ENCODE data around the gene ZBTB32.
A peak's percentile ranks its signal among the peaks of the same experiment; 100 is the strongest.
"Not testable (repeated sequence)": the region's sequence is repeated elsewhere in the genome, so short reads cannot be mapped to it uniquely, and the experiment has no call there.

The ZBTB32 gene

DNA sequence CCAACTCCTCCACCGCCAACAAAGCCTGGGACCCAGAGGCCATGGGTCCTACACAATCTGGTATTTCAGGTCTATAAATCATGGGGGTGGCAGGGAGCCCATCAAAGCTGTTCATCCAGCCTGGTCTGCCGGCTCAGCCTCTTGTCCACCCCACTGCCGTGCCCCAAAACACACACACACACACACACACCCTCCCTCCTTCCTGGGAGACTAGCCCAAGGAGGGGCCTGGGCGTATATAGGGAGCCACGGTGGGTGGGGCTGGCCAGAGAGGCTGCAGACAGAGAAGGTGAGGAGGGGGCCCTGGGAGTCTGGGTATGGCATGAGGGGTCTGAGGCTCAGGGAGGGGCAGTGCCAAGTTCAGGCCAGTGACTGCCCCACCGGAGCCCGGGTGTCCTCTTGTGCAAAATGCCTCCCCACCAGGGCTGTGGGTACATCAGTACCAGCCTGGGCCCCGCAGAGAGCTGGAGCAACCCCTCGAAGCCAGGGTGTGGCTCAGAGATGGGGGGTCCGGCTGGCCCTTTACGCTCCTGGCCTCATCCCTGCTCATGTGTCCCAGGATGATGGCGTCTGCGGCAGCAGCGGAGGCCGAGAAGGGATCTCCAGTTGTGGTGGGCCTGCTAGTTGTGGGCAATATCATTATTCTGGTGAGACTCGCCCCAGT is 38.0 kb upstream of the ZBTB32 start, which contains the start of gene UPK1A:
Gene UPK1A (plus strand): TSS at position 267 of the 663 bp plus-strand sequence. CDS start 296 bp downstream, at position 563.
- Histone ChIP-seq H3K4me1 (peaks cover 13% of the 10 kb centered on the region), H3K4me2 (no peak within 1 kb of the TSS), H3K27ac (no peak within 1 kb of the TSS)

GRCh38 chr19:35669566-35669965 is 34.8 kb upstream of the ZBTB32 start:
- peaks cover 25% of the 10 kb centered on the region for H3K27me3 ChIP-seq
- no peak overlapping the region for H3K4me3 ChIP-seq
- H3K9me3 ChIP-seq, result no peaks in the 10 kb centered on the region
- no peaks in the 10 kb centered on the region for H4K20me1 ChIP-seq
- H3K27ac ChIP-seq, result no peak overlapping the region
- no peaks in the 10 kb centered on the region for H3K36me3 ChIP-seq
- no peak overlapping the region for H3K9ac ChIP-seq
- H3K4me1 ChIP-seq, result 0 out of 2 replicates have a peak, but pooled peaks cover 5% of the 10 kb centered on the region
- H3K4me2 ChIP-seq, result no peak overlapping the region
- TF ChIP-seq Cebpa-rat (IDR thresholded peaks at IDR 0.05), result no peak

More for the DNA sequence above, 38.0 kb upstream of the ZBTB32 start, which contains the start of gene UPK1A:
- no peak for TF ChIP-seq Cebpa-rat (IDR thresholded peaks at IDR 0.05)
- Histone ChIP-seq H4K20me1 (no peaks in the 10 kb centered on the region), H3K4me3 (no peak within 1 kb of the TSS), H3K27me3 (no peaks in the 10 kb centered on the region), H3K36me3 (no peaks in the 10 kb centered on the region), H3K9ac (no peak within 1 kb of the TSS), H3K9me3 (0 out of 2 replicates have a peak, but pooled peaks cover 4% of the 10 kb centered on the region)

DNA sequence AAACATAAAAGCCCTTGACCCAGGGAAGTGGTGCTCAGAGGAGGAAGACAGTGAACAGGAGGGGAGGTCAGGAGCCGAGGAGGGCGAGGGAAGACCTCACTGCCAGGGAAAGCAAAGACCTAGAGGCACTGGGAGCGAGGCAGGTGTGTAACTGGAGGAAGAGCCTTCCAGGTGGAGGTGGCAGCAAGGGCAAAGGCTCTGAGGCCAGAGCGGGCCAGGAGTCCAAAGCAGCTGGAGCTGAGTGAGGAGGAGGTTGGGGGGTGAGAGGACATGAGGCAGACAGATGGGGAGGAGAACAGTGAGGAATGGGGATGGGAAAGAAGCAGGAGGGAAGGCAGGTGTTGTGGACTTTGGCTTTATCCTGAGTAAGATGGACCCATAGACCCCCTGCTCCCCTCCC is 34.4 kb upstream of the ZBTB32 start:
- peaks cover 25% of the 10 kb centered on the region for H3K27me3 ChIP-seq
- H3K9ac ChIP-seq, result no peak overlapping the region
- H4K20me1 ChIP-seq, result no peaks in the 10 kb centered on the region
- no peaks in the 10 kb centered on the region for H3K36me3 ChIP-seq
- no peaks in the 10 kb centered on the region for H3K9me3 ChIP-seq
- no peak overlapping the region for H3K27ac ChIP-seq
- no peak overlapping the region for H3K4me3 ChIP-seq
- TF ChIP-seq Cebpa-rat (IDR thresholded peaks at IDR 0.05), result no peak
- no peak overlapping the region for H3K4me2 ChIP-seq
- H3K4me1 ChIP-seq, result 0 out of 2 replicates have a peak, but pooled peaks cover 5% of the 10 kb centered on the region

DNA sequence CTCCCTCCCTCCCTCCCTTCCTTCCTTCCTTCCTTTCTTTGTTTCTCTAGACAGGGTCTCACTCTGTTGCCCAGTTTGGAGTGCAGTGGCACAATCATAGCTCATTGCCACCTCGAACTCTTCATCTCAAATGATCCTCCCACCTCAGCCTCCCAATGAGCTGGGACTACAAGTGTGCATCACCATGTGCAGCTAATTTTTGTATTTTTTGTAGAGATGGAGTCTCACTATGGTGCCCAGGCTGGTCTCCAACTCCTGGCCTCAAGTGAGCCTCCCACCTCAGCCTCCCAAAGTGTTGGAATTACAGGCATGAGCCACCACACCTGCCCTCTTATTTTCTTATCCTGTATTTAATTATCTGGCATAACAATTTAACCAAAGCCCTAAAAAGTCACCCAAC is 33.7 kb upstream of the ZBTB32 start:
- no peaks in the 10 kb centered on the region for H4K20me1 ChIP-seq
- no peak overlapping the region for H3K4me2 ChIP-seq
- H3K4me1 ChIP-seq, result 0 out of 2 replicates have a peak, but pooled peaks cover 5% of the 10 kb centered on the region
- H3K36me3 ChIP-seq, result no peaks in the 10 kb centered on the region
- TF ChIP-seq Cebpa-rat (IDR thresholded peaks at IDR 0.05), result no peak
- no peaks in the 10 kb centered on the region for H3K9me3 ChIP-seq
- no peak overlapping the region for H3K4me3 ChIP-seq
- no peak overlapping the region for H3K9ac ChIP-seq
- no peak overlapping the region for H3K27ac ChIP-seq
- peaks cover 25% of the 10 kb centered on the region for H3K27me3 ChIP-seq

- H3K36me3 ChIP-seq, result no peaks in the 10 kb centered on the region
- no peaks in the 10 kb centered on the region for H4K20me1 ChIP-seq
- H3K4me1 ChIP-seq, result 0 out of 2 replicates have a peak, but pooled peaks cover 5% of the 10 kb centered on the region
- no peak overlapping the region for H3K9ac ChIP-seq
- H3K4me2 ChIP-seq, result no peak overlapping the region
- H3K4me3 ChIP-seq, result no peak overlapping the region
- H3K27me3 ChIP-seq, result peaks cover 25% of the 10 kb centered on the region
- no peaks in the 10 kb centered on the region for H3K9me3 ChIP-seq
- H3K27ac ChIP-seq, result no peak overlapping the region
- no peak for TF ChIP-seq Cebpa-rat (IDR thresholded peaks at IDR 0.05)
Observed at GRCh38 chr19:35671818-35672217, 32.5 kb upstream of the ZBTB32 start.

DNA sequence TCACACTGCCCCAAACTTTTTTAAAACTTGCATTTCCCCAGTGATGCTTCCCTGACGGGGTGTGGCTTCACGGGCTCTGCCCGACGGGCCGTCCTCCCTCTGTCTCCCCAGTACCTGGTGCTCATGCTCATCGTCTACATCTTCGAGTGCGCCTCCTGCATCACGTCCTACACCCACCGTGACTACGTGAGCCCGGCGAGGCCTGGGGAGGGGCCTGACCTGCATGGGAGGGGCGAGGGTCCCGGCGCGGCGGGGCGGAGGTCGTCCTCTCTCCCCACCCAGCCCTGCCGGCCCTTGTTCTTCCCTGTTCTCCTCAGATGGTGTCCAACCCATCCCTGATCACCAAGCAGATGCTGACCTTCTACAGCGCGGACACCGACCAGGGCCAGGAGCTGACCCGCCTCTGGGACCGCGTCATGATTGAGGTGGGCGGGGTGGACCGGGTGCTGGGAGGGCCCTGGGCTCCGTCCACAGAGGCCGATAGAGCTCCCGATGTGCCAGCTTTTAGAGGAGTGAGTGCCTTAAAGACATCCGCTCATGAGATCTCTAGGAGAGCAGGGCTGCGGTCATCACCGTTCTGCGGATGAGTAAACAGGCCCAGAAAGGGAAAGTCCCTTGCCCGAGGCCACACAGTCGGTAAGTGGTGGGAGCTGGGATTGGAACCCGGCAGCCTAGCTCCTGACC is 31.1 kb upstream of the ZBTB32 start:
- Histone ChIP-seq H3K36me3 (no peaks in the 10 kb centered on the region), H3K9ac (no peak overlapping the region), H3K9me3 (no peaks in the 10 kb centered on the region), H3K4me3 (no peak overlapping the region), H4K20me1 (no peaks in the 10 kb centered on the region), H3K4me2 (peak overlapping the region; percentile 34; the same call in 1 of the 2 replicates), H3K27me3 (peaks cover 25% of the 10 kb centered on the region), H3K27ac (no peak overlapping the region), H3K4me1 (0 out of 2 replicates have a peak, but pooled peaks cover 5% of the 10 kb centered on the region)
- TF ChIP-seq Cebpa-rat (IDR thresholded peaks at IDR 0.05), result no peak

GRCh38 chr19:35675589-35676140 is 28.7 kb upstream of the ZBTB32 start:
- 0 out of 2 replicates have a peak, but pooled peaks cover 5% of the 10 kb centered on the region for H3K4me1 ChIP-seq
- TF ChIP-seq Cebpa-rat (IDR thresholded peaks at IDR 0.05), result no peak
- no peak overlapping the region for H3K9ac ChIP-seq
- no peak overlapping the region for H3K4me3 ChIP-seq
- no peaks in the 10 kb centered on the region for H4K20me1 ChIP-seq
- no peaks in the 10 kb centered on the region for H3K36me3 ChIP-seq
- H3K27me3 ChIP-seq, result peaks cover 25% of the 10 kb centered on the region
- H3K4me2 ChIP-seq, result no peak overlapping the region
- no peak overlapping the region for H3K27ac ChIP-seq
- no peaks in the 10 kb centered on the region for H3K9me3 ChIP-seq

- Histone ChIP-seq H3K4me3 (no peak overlapping the region), H3K36me3 (no peaks in the 10 kb centered on the region), H3K4me1 (peaks cover 17% of the 10 kb centered on the region; the same call in 1 of the 2 replicates), H3K4me2 (no peak overlapping the region), H3K9ac (no peak overlapping the region), H3K27ac (no peak overlapping the region), H3K9me3 (no peaks in the 10 kb centered on the region), H3K27me3 (no peaks in the 10 kb centered on the region), H4K20me1 (no peaks in the 10 kb centered on the region)
- no peak for TF ChIP-seq Cebpa-rat (IDR thresholded peaks at IDR 0.05)
Observed at GRCh38 chr19:35689836-35690235, 14.5 kb upstream of the ZBTB32 start.

DNA sequence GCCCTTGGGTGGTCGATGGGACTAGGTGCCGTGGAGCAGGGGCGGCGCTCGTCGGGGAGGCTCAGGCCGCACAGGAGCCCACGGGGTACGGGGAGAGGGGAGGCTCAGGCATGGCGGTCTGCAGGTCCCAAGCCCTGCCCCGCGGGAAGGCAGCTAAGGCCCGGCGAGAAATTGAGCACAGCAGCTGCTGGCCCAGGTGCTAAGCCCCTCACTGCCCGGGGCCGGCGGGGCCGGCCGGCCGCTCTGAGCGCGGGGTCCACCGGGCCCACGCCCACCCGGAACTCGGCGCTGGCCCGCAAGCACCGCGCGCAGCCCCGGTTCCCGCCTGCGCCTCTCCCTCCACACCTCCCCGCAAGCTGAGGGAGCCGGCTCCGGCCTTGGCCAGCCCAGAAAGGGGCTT is 13.3 kb upstream of the ZBTB32 start:
- not testable (repeated sequence) for H3K4me2 ChIP-seq, H3K27me3 ChIP-seq, H3K9ac ChIP-seq, H3K9me3 ChIP-seq, H3K4me3 ChIP-seq, H3K27ac ChIP-seq, H4K20me1 ChIP-seq, H3K36me3 ChIP-seq
- H3K4me1 ChIP-seq, result peaks cover 17% of the 10 kb centered on the region; the same call in 1 of the 2 replicates

DNA sequence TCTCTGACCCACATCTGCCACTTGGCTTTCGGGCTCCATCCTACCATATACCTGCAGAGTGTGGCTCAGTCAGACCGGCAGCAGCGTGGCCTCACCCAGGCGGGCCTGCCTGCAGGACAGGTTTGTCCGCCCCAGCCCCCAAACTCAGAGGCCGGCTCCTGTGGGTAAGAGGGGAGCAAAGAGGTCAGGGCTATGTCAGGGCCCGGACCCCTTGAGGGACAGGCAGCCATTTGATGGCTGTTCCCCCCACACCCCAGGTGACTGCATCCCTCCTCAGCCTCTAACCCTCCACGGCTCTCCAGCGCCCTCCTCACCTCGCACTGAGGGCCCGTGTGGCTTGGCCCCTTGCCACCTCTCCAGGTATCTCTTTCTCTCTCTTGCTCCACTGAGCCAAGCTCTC is 12.3 kb upstream of the ZBTB32 start:
- H3K4me2 ChIP-seq, result no peak overlapping the region
- H3K9me3 ChIP-seq, result no peaks in the 10 kb centered on the region
- H3K4me1 ChIP-seq, result peaks cover 17% of the 10 kb centered on the region; the same call in 1 of the 2 replicates
- no peak overlapping the region for H3K9ac ChIP-seq
- H4K20me1 ChIP-seq, result no peaks in the 10 kb centered on the region
- no peak for TF ChIP-seq Cebpa-rat (IDR thresholded peaks at IDR 0.05)
- no peak overlapping the region for H3K27ac ChIP-seq
- no peak overlapping the region for H3K4me3 ChIP-seq
- H3K36me3 ChIP-seq, result no peaks in the 10 kb centered on the region
- no peaks in the 10 kb centered on the region for H3K27me3 ChIP-seq

All from BLaER1 (cell line).